ENCODE measurements around the gene GOLGA6L9.
"Not testable (repeated sequence)": the region's sequence is repeated elsewhere in the genome, so short reads cannot be mapped to it uniquely, and the experiment has no call there.

The GOLGA6L9 gene

GRCh38 chr15:82410306-82410705 is 19.3 kb upstream of the GOLGA6L9 start:
- DNase-seq (ENCODE audit: low read depth); H3K4me3 ChIP-seq (ENCODE audit: low read depth, low read length); in situ Hi-C loops (cut with HindIII; ENCODE audit: low sequenced_read_pairs): not testable (repeated sequence)

GRCh38 chr15:82411595-82411994 is 18.0 kb upstream of the GOLGA6L9 start:
- H3K4me3 ChIP-seq (ENCODE audit: low read depth, low read length); in situ Hi-C loops (cut with HindIII; ENCODE audit: low sequenced_read_pairs); DNase-seq (ENCODE audit: low read depth): not testable (repeated sequence)

GRCh38 chr15:82414525-82415191 is 15.0 kb upstream of the GOLGA6L9 start:
- in situ Hi-C loops (cut with HindIII; ENCODE audit: low sequenced_read_pairs); DNase-seq (ENCODE audit: low read depth); H3K4me3 ChIP-seq (ENCODE audit: low read depth, low read length): not testable (repeated sequence)

GRCh38 chr15:82420516-82420915 is 9.1 kb upstream of the GOLGA6L9 start:
- in situ Hi-C loops (cut with HindIII; ENCODE audit: low sequenced_read_pairs); DNase-seq (ENCODE audit: low read depth); H3K4me3 ChIP-seq (ENCODE audit: low read depth, low read length): not testable (repeated sequence)

GRCh38 chr15:82420966-82421365 is 8.7 kb upstream of the GOLGA6L9 start:
- H3K4me3 ChIP-seq (ENCODE audit: low read depth, low read length); in situ Hi-C loops (cut with HindIII; ENCODE audit: low sequenced_read_pairs); DNase-seq (ENCODE audit: low read depth): not testable (repeated sequence)

- in situ Hi-C loops (cut with HindIII; ENCODE audit: low sequenced_read_pairs); H3K4me3 ChIP-seq (ENCODE audit: low read depth, low read length); DNase-seq (ENCODE audit: low read depth): not testable (repeated sequence)
Measured at GRCh38 chr15:82427117-82427516, 2.5 kb upstream of the GOLGA6L9 start.

GRCh38 chr15:82445420-82445819 is 15.8 kb downstream of the GOLGA6L9 start:
- not testable (repeated sequence) for DNase-seq (ENCODE audit: low read depth)
- H3K4me3 ChIP-seq (ENCODE audit: low read depth, low read length) = peak overlapping the region; percentile 35

GRCh38 chr15:82457336-82457735 is 27.7 kb downstream of the GOLGA6L9 start:
- H3K4me3 ChIP-seq (ENCODE audit: low read depth, low read length); in situ Hi-C loops (cut with HindIII; ENCODE audit: low sequenced_read_pairs); DNase-seq (ENCODE audit: low read depth): not testable (repeated sequence)

More at GRCh38 chr15:82445420-82445819, 15.8 kb downstream of the GOLGA6L9 start:
- in situ Hi-C loops (cut with HindIII; ENCODE audit: low sequenced_read_pairs) = not testable (repeated sequence)

GRCh38 chr15:82465629-82466028 is 36.0 kb downstream of the GOLGA6L9 start:
- in situ Hi-C loops (cut with HindIII; ENCODE audit: low sequenced_read_pairs) = not testable (repeated sequence)

GRCh38 chr15:82468205-82468604 is 38.6 kb downstream of the GOLGA6L9 start:
- DNase-seq (ENCODE audit: low read depth); H3K4me3 ChIP-seq (ENCODE audit: low read depth, low read length): not testable (repeated sequence)

More at GRCh38 chr15:82465629-82466028, 36.0 kb downstream of the GOLGA6L9 start:
- H3K4me3 ChIP-seq (ENCODE audit: low read depth, low read length); DNase-seq (ENCODE audit: low read depth): not testable (repeated sequence)

GRCh38 chr15:82469381-82469780 is 39.8 kb downstream of the GOLGA6L9 start:
- DNase-seq (ENCODE audit: low read depth); in situ Hi-C loops (cut with HindIII; ENCODE audit: low sequenced_read_pairs); H3K4me3 ChIP-seq (ENCODE audit: low read depth, low read length): not testable (repeated sequence)

More at GRCh38 chr15:82468205-82468604, 38.6 kb downstream of the GOLGA6L9 start:
- in situ Hi-C loops (cut with HindIII; ENCODE audit: low sequenced_read_pairs) = not testable (repeated sequence)

GRCh38 chr15:82472269-82472982 is 42.8 kb downstream of the GOLGA6L9 start:
- in situ Hi-C loops (cut with HindIII; ENCODE audit: low sequenced_read_pairs); H3K4me3 ChIP-seq (ENCODE audit: low read depth, low read length); DNase-seq (ENCODE audit: low read depth): not testable (repeated sequence)

GRCh38 chr15:82474596-82475325 is 45.1 kb downstream of the GOLGA6L9 start:
- H3K4me3 ChIP-seq (ENCODE audit: low read depth, low read length); in situ Hi-C loops (cut with HindIII; ENCODE audit: low sequenced_read_pairs); DNase-seq (ENCODE audit: low read depth): not testable (repeated sequence)

- H3K4me3 ChIP-seq (ENCODE audit: low read depth, low read length); in situ Hi-C loops (cut with HindIII; ENCODE audit: low sequenced_read_pairs); DNase-seq (ENCODE audit: low read depth): not testable (repeated sequence)
Measured at GRCh38 chr15:82475345-82475967, 45.8 kb downstream of the GOLGA6L9 start.

GRCh38 chr15:82476697-82477342 is 47.2 kb downstream of the GOLGA6L9 start:
- DNase-seq (ENCODE audit: low read depth); H3K4me3 ChIP-seq (ENCODE audit: low read depth, low read length); in situ Hi-C loops (cut with HindIII; ENCODE audit: low sequenced_read_pairs): not testable (repeated sequence)

GRCh38 chr15:82477343-82478057 is 47.9 kb downstream of the GOLGA6L9 start:
- DNase-seq (ENCODE audit: low read depth); H3K4me3 ChIP-seq (ENCODE audit: low read depth, low read length); in situ Hi-C loops (cut with HindIII; ENCODE audit: low sequenced_read_pairs): not testable (repeated sequence)
